ENCODE measurements around the gene TAS2R1. TPM values are rescaled to one million over a fixed set of nuclear protein-coding genes. Genes with fewer than 3 reads are reported as not detected.

Gene TAS2R1
- total RNA-seq, 2 experiments from 2014 or later: not detected

- Mint-ChIP-seq H3K27ac (no peak overlapping the region), H3K27me3 (no peaks in the 10 kb centered on the region), H3K4me1 (ENCODE audit: low read depth) (no peaks in the 10 kb centered on the region), H3K9me3 (no peaks in the 10 kb centered on the region), H3K36me3 (ENCODE audit: low read depth) (no peaks in the 10 kb centered on the region), H3K4me3 (no peak overlapping the region)
- TF ChIP-seq CTCF (IDR thresholded peaks at IDR 0.05): no peak
- ATAC-seq: no peak
- intact Hi-C loops (cut with micrococcal nuclease): no loop called here
- ChIA-PET POLR2A (no interaction called here), CTCF (no interaction called here)
- DNase-seq: no peak
Observed at GRCh38 chr5:9625286-9625685, 4.9 kb downstream of the TAS2R1 start.

DNA sequence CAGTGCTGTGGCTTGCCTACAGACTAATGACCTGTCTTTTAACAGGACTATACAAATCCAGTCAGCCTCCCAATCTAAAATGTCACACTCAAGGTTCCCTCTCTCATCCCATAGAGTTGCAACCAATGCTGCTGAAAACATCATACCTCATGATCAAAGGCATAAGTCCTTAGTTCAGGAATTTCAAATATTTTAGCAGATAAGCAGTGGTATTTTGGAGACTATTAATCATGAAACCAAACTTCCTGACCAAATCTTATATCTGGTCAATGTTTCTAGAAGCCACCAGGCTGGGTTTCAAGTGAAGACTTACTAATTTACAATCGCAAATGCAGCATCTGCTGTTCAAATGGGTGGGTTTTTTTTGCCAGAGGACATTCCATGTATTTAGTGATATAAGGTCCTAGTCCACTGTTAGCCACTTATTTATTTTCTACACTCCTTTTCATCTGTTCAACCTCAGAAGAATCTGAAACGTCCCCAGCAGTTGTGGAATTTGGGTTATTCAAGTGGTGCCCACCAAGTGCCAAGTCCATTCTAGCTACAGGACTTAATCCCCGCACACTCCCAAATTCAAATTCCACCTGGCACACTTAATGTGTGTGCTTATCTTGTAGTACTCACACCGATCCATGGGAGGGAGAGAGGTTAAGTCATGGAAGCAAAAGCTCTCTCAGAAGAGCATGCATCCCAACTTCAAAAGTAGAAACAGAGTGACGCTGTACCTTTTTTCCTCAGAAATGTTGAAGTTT, 5.8 kb downstream of the TAS2R1 start:
- Mint-ChIP-seq H3K27me3 (no peaks in the 10 kb centered on the region), H3K4me3 (no peak overlapping the region), H3K27ac (no peak overlapping the region), H3K9me3 (no peaks in the 10 kb centered on the region), H3K36me3 (ENCODE audit: low read depth) (no peaks in the 10 kb centered on the region), H3K4me1 (ENCODE audit: low read depth) (no peaks in the 10 kb centered on the region)
- CTCF ChIA-PET: no interaction called here
- POLR2A ChIA-PET: no interaction called here
- TF ChIP-seq CTCF (IDR thresholded peaks at IDR 0.05): no peak
- ATAC-seq (no peak), DNase-seq (no peak)
- intact Hi-C loops (cut with micrococcal nuclease): no loop called here

GRCh38 chr5:9623661-9624060, 6.5 kb downstream of the TAS2R1 start:
- Mint-ChIP-seq H3K9me3 (no peaks in the 10 kb centered on the region), H3K27ac (no peak overlapping the region), H3K4me3 (no peak overlapping the region), H3K36me3 (ENCODE audit: low read depth) (no peaks in the 10 kb centered on the region), H3K4me1 (ENCODE audit: low read depth) (no peaks in the 10 kb centered on the region), H3K27me3 (no peaks in the 10 kb centered on the region)
- ATAC-seq: no peak
- ChIA-PET CTCF (no interaction called here), POLR2A (no interaction called here)
- intact Hi-C loops (cut with micrococcal nuclease): no loop called here
- no peak for TF ChIP-seq CTCF (IDR thresholded peaks at IDR 0.05)
- no peak for DNase-seq

DNA sequence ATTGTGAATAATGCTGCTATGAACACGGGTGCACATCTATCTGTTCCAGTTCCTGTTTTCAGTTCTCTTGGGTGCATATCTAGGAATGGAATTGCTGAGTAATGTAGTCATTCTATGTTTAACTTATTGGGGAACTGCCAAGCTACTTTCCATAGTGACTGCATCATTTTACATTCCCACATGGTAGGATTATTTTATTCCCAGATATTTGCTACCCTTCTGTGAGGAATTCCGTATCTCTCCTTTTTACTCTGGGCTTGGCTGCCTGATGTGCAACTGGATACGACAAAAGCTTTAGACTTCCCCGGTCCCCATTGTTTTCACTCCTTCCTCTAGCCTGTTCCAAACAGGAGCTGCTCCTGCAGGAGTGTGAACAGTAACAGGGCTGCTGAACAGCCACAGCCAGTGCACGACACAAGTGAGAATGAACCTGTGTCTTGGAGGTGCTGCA, 7.2 kb downstream of the TAS2R1 start:
- Mint-ChIP-seq H3K4me1 (ENCODE audit: low read depth) (no peaks in the 10 kb centered on the region), H3K27me3 (no peaks in the 10 kb centered on the region), H3K36me3 (ENCODE audit: low read depth) (no peaks in the 10 kb centered on the region), H3K27ac (no peak overlapping the region), H3K4me3 (no peak overlapping the region), H3K9me3 (no peaks in the 10 kb centered on the region)
- ATAC-seq (no peak), DNase-seq (no peak)
- ChIA-PET POLR2A (no interaction called here), CTCF (no interaction called here)
- intact Hi-C loops (cut with micrococcal nuclease): no loop called here
- TF ChIP-seq CTCF (IDR thresholded peaks at IDR 0.05): no peak

DNA sequence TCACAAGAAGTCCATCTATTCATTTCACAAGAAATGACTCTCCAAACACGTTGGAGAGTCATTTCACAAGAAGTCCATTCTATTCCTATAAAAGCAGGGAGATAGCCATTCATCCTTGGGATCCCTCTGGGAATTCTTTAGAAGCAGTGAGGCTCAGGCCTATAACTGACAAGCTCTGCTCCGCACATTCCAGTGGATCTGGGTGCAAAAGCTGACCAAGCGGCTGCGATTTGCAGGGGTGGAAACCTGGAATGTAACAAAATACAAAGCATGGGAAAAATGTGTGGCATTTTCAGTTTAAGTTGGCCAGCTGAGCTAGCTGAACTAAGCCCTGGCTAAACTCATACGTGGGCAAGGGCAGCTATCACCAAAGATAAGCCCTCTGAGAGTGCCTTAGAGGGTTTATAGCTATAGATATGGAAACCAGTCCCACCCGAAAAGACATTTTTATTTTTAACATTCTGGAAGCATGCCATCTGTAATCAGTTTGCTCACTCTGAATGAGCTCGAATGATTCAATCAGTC, 8.7 kb downstream of the TAS2R1 start:
- ChIA-PET POLR2A (no interaction called here), CTCF (no interaction called here)
- no peaks in the 10 kb centered on the region for H3K36me3 Mint-ChIP-seq (ENCODE audit: low read depth)
- intact Hi-C loops (cut with micrococcal nuclease): no loop called here
- H3K27ac Mint-ChIP-seq: no peak overlapping the region
- DNase-seq (no peak), ATAC-seq (no peak)
- H3K9me3 Mint-ChIP-seq: peaks cover 2% of the 10 kb centered on the region
- H3K27me3 Mint-ChIP-seq: no peaks in the 10 kb centered on the region
- H3K4me3 Mint-ChIP-seq: no peak overlapping the region
- TF ChIP-seq CTCF (IDR thresholded peaks at IDR 0.05): no peak
- no peaks in the 10 kb centered on the region for H3K4me1 Mint-ChIP-seq (ENCODE audit: low read depth)

Measured in activated CD8-positive, alpha-beta T cell treated with anti-CD3 and anti-CD28 coated beads for 36 hours (primary cell).